DMS79 (cell line): ENCODE measurements around the gene PKHD1.

Experiments
- DNase-seq: peaks from one replicate; lab custom pipeline; 2025; lab: John Stamatoyannopoulos, UW

PKHD1 gene

GRCh38 chr6:51616243-51616642 is 471.2 kb downstream of the PKHD1 start:
- DNase-seq = no peak

GRCh38 chr6:51614725-51615124 is 472.7 kb downstream of the PKHD1 start:
- no peak for DNase-seq

- DNase-seq = no peak
Observed at GRCh38 chr6:51613558-51613957, 473.9 kb downstream of the PKHD1 start.

- no peak for DNase-seq
Observed at GRCh38 chr6:51608932-51609331, 478.5 kb downstream of the PKHD1 start.

- DNase-seq = no peak
Observed at GRCh38 chr6:51608383-51608782, 479.0 kb downstream of the PKHD1 start.

- DNase-seq = no peak
Observed at GRCh38 chr6:51600514-51600913, 486.9 kb downstream of the PKHD1 start.

- DNase-seq = no peak
Observed at GRCh38 chr6:51598171-51598570, 489.2 kb downstream of the PKHD1 start.

- no peak for DNase-seq
Observed at GRCh38 chr6:51594981-51595380, 492.4 kb downstream of the PKHD1 start.

GRCh38 chr6:51585264-51585663 is 502.1 kb downstream of the PKHD1 start:
- no peak for DNase-seq

GRCh38 chr6:51584163-51584562 is 503.2 kb downstream of the PKHD1 start:
- DNase-seq = no peak

- DNase-seq = no peak
Observed at GRCh38 chr6:51578994-51579393, 508.4 kb downstream of the PKHD1 start.

GRCh38 chr6:51578362-51578761 is 509.1 kb downstream of the PKHD1 start:
- no peak for DNase-seq

GRCh38 chr6:51574040-51574439 is 513.4 kb downstream of the PKHD1 start:
- no peak for DNase-seq

GRCh38 chr6:51571168-51571567 is 516.2 kb downstream of the PKHD1 start:
- DNase-seq = no peak

- no peak for DNase-seq
Observed at GRCh38 chr6:51570168-51570921, 517.1 kb downstream of the PKHD1 start.

- DNase-seq = no peak
Observed at GRCh38 chr6:51569594-51569993, 517.8 kb downstream of the PKHD1 start.

GRCh38 chr6:51568771-51569170 is 518.6 kb downstream of the PKHD1 start:
- DNase-seq = no peak

GRCh38 chr6:51565472-51565871 is 521.9 kb downstream of the PKHD1 start:
- no peak for DNase-seq
